Measurements from ENCODE around the gene RAD1.
A peak's percentile ranks its signal among the peaks of the same experiment; 100 is the strongest.
"Not testable (repeated sequence)": the region's sequence is repeated elsewhere in the genome, so short reads cannot be mapped to it uniquely, and the experiment has no call there.

The RAD1 gene, protein sequence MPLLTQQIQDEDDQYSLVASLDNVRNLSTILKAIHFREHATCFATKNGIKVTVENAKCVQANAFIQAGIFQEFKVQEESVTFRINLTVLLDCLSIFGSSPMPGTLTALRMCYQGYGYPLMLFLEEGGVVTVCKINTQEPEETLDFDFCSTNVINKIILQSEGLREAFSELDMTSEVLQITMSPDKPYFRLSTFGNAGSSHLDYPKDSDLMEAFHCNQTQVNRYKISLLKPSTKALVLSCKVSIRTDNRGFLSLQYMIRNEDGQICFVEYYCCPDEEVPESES

DNA sequence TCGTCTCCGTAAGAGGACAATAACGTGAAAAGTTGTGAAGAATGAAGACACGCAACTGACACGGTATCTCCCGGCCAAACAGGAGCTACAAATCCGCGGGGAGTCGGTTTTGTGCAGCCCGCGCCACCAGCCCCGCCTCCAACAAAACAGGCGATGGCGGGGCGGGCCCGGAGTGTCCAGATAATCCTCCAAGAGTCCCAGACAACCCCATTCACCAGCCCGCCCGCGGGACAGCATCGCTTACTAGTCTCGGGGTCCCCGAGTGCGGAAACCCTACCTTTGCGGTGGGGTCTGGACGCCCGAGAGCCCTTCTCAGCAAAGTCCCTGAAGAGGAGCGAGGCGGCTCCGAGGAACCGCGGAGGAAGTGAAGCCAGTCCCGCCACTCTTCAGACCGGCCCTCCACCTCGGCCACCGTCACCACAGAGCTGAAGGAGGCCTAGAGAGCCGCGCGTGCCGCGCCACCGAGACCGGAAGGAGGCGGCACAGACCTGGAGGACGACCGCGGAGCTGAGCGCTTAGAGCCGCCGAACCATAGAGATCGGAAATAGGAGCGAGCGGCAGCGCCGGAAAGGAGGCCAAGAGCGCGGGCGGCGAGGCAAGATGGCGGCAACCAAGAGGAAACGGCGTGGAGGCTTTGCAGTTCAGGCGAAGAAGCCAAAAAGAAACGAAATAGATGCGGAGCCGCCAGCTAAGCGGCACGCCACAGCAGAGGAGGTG, at the start of gene RAD1, which contains the start of gene BRIX1:
Gene RAD1 (minus strand): TSS at position 366 of the 717 bp plus-strand sequence. CDS start 612 bp downstream, outside the sequence.
Gene BRIX1 (plus strand): TSS at position 573 of the 717 bp plus-strand sequence. CDS start 28 bp downstream, at position 601.
- peak; percentile 71 to 88 for DNase-seq (ENCODE audit: extremely low read depth in 1 of 2, low read depth in 1 of 2)

DNA sequence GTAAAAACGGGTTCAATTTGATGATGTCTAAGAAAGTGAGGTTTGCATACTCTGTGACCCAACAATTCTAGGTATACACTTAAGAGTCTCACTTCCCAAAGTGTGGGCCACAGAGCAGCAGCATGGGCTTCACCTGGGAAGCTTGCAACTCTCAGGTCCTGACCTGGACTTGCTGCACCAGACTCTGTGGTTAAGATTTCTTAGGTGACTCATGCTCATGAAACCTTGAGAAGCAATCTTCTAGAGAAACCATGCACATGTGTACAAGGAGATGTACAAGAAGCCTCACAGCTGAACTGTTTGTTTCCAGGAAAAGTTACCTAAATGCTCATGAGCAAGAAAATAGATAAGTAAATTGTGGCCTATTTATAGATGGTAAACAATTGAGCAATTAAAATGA, 44.0 kb upstream of the RAD1 start:
- DNase-seq (ENCODE audit: extremely low read depth in 1 of 2, low read depth in 1 of 2) = no peak

DNA sequence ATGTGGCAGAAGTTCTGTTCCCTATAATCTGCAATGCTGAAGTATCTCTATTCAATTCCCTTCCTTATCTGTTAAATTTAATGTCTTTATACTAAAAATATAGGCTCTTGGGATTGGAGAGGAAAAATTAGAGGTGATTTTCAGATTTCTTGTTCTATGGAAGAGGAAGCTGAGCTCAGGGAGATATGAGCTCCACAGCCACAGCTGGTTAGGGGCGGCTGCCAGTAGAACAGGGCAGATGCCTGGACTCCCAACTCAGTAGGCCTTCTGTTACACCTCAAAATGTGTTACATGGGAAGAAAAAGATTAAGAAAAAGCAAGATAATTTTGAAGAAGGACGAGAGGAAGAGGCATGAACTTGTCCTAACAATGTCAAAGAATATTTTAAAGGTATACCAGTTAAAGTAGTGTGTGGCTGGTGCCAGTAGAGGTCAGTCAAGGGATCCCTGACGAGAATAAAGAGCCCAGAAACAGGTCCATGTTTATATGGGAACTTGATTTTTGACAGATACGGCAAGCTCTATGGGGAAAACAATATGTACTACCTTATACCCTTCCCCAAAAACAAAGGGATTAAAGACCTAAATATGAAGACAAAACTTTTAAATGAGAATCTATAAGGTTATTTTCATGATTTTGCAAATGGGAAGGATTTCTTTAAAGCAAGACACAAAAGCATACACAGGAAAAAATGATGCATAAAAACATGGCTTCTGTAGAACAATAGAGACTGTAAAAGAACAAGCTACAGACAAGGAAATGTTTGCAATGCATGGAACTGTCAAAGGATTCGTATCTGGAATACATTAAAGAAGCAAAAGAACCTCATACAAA, 42.8 kb upstream of the RAD1 start:
- no peak for DNase-seq (ENCODE audit: extremely low read depth in 1 of 2, low read depth in 1 of 2)

DNA sequence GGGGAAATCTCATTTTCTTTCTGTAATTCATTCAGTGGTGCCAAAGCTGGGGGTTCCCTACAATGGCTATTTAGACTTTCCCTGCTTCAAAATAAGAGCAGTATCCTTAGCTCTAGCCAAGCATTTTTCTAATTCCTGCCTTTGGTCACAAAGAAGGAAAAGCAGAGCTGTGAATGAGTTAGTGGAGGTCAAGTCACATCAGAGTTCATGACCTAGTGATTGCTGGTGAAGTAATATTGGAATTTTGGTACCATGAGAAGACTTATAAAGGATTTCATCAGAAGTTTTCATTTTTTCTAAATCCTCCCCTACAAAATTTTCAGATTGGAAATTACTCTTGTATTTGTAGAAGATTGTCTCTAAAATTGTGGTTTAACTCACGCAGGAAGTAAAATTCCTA, 42.0 kb upstream of the RAD1 start:
- no peak for DNase-seq (ENCODE audit: extremely low read depth in 1 of 2, low read depth in 1 of 2)

DNA sequence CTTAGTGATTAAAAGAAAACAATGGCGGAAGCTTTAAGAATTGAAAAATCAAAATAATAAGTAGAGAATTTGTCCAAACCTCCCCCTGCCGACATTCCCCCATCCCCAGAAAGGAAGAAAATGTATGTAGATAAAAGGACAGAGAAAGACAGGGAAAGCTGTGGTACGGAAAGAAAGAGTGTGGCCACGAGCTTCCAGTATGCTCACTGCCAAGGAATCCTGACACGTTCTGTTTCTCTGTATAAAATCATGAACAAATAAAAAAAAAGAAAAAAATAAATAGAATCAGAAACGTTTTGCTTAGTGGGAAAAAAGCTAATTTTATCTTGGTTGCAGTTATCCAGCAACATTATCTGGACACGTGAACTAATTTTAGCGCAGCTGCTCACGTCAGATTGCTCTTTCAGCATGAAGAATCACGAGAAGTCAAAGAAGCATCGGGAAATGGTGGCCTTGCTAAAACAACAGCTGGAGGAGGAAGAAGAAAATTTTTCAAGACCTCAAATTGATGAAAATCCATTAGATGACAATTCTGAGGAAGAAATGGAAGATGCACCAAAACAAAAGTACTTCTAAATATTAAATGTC, 29.2 kb upstream of the RAD1 start:
- no peak for DNase-seq (ENCODE audit: extremely low read depth in 1 of 2, low read depth in 1 of 2)

DNA sequence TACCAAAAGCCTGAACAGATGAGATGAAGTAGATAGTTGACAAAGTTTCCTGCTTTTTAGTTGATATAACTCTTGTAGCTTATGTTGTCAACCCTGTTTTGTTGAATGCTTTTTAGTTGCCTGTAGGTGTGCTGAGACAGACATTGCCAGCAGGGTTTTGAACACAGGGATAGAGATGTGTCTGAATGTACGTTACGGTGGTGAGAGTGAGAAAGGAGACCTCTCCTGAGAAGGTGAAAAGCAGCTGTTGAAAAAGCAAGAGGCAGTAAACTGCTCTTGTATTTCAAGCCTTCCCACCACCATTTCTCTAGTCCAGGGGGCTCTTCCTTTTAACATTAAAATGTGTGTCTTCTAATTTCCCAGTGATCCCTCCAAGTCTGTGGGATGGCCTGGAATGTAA, 28.7 kb upstream of the RAD1 start:
- DNase-seq (ENCODE audit: extremely low read depth in 1 of 2, low read depth in 1 of 2) = no peak

DNA sequence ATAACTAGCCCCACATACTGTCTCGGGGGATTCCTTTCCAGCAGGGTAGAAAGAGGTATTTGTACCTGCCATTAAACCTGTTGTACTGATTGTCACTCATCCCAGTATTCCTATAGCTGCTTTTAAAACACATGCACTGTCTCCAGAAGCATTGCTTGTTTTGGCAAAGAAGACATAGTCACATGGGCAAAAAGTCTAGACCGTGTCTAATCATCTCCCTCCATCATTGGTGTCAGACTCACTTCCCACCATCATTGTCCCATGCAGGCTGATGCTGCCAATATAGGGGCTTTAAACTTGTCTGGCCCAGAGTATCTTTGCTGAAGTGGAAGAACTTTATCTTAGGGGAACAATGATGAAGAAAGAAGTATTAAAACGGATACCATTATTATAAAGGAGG, 26.6 kb upstream of the RAD1 start:
- no peak for DNase-seq (ENCODE audit: extremely low read depth in 1 of 2, low read depth in 1 of 2)

DNA sequence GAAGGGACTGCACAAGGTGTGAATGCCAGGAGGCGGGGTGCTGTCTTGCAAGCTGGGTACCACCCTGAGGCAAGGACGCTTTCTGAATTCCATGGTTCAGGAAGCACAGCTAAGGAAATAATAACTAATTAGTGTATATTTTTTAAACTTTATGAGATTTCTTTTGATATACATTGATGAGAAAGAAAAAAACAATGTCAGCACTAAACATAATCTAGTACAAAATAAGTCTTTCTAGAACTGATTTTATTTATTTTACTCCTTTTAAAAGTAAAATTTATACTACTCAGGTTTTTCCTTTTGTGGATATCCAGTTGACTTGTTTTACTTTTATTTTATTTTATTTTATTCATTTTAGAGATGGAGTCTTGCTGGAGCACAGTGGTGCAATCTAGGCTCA, 17.6 kb upstream of the RAD1 start:
- DNase-seq (ENCODE audit: extremely low read depth in 1 of 2, low read depth in 1 of 2) = no peak

DNA sequence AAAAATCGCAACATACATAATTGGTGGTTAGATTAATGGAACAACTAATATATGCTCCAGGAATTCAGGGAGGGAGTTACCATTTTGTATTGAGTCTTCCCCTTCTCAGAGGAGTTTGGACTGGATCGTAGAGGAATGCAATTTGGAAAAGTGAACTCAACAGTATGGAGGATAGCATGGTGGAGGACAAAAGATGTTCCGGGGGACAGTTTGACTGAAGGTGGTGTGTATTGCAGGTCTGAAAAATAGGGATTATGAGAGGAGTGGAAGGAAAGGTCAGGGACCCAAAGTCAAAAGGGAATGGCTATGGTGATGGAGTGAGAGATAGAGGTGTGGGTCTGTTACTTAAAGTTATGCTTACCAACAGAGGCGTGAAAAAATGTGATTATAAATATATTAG, 15.6 kb upstream of the RAD1 start:
- DNase-seq (ENCODE audit: extremely low read depth in 1 of 2, low read depth in 1 of 2) = no peak

DNA sequence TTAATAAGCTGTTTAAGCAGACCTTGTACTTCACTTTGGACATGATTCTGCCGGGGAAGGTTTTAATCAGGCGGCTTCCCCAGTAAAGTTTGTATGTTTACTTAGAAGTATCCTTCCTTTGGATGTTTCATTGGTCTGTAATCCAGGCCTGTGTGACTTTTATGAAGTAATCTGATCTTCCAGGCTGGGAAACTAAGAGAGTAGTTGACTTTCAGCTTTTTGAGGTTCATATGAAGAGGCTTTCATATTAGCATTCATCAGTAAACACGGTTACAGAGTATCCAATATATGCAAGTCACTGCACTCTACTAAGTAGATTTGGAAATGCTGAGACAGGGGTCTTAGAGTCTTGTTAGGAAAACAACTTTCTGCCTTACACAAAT, 15.1 kb upstream of the RAD1 start:
- DNase-seq (ENCODE audit: extremely low read depth in 1 of 2, low read depth in 1 of 2) = no peak

DNA sequence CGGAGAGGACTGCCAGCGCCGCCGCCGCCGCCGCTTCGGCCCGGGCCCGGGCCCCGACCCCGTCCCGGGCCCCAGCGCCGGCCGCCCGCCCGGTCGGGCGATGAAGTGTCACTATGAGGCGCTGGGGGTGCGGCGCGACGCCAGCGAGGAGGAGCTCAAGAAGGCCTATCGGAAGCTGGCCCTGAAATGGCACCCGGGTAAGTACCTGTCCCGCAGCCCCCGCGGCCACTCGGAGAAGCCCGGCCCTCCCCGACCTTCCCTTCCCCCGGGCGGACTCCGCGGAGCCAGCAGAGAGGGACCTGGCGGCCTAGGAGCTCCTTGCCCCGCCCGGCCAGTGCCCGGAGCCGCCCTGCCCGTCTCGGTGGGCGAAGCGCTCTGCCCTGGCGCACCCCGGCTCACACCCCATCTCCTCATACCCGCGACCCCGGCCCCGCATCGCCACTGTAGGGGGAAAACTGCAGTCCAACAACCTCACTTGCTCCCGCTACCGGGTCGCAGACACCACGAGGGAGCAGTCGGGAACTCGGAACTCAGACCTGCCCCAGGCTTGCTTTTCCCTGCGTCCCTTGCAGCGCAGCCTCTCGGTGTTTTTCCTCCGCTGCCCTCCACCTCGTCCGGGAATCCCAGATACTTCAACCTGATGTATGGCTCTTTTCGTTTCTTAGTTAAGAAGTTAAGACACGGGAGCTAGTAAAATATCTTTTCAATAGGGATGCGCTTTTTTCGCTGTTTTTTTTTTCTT, 14.6 kb upstream of the RAD1 start:
- DNase-seq (ENCODE audit: extremely low read depth in 1 of 2, low read depth in 1 of 2) = peak in 1 of 2 donors; percentile 64

DNA sequence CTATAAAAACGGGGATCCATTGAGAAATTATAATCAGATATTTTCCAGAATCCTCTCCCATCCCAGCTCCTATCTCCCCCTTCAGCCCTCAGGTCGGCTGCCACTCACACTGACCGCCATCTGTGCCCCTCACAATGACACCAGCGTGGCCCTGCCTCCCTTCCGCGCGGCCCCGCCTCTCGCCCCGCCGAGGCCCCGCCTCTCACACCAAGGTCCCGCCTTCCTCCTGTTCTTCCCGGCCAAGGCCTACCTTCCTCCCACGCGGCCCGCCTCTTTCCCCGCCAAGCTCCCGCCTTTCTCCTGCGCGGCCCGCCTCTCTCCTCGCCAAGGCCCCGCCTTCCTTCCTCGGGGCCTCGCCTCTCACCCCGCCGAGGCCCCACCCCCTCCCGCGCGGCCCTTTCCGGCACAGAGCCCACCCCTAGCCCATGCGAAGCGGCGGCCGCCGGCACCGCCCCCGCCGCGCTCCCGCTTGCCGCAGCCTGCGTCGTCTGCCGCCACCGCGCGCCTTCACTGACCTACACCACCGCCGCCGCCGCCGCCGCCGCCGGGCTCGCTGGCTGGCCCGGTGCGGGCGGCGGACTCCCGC, 13.9 kb upstream of the RAD1 start, which contains the start of gene DNAJC21:
Gene DNAJC21 (plus strand): TSS at position 426 of the 586 bp plus-strand sequence. CDS start 261 bp downstream, outside the sequence.
- peak; percentile 91 to 93 for DNase-seq (ENCODE audit: extremely low read depth in 1 of 2, low read depth in 1 of 2)

DNA sequence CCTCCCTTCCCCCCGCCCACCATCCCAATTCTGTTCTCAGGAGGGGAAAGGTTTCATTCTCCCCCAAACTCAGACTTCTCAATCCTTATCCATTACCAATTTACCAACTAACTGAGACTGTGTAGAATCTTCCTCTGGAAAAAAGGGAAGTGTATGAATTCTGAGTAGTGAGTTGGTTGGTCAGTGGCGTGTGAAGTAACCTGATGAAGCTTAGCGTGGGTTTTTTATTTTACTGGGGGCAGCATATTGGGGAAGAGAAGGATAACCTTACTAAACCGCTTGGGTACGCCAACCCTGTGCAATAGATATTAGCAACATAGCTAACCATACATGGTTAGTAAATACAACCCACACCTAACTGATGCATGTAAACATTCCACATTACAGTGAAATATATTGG, 13.0 kb upstream of the RAD1 start:
- DNase-seq (ENCODE audit: extremely low read depth in 1 of 2, low read depth in 1 of 2) = no peak

DNA sequence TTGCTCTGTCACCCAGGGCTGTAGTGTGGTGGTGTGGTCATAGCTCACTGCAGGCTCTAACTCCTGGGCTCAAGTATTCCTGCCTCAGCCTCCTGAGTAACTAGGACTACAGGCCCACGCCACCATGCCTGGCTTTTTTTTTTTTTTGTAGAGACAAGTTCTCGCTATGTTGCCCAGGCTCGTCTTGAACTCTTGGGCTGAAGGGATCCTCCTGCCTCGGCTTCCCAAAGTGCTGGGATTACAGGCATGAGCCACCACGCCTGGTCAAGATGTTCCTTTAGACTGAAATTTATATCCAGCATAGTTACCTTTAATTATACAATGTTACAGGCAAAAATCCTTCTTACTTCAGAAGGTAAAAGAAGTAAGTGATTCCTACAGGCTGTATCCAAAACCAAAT, 12.5 kb upstream of the RAD1 start:
- DNase-seq (ENCODE audit: extremely low read depth in 1 of 2, low read depth in 1 of 2) = no peak

DNA sequence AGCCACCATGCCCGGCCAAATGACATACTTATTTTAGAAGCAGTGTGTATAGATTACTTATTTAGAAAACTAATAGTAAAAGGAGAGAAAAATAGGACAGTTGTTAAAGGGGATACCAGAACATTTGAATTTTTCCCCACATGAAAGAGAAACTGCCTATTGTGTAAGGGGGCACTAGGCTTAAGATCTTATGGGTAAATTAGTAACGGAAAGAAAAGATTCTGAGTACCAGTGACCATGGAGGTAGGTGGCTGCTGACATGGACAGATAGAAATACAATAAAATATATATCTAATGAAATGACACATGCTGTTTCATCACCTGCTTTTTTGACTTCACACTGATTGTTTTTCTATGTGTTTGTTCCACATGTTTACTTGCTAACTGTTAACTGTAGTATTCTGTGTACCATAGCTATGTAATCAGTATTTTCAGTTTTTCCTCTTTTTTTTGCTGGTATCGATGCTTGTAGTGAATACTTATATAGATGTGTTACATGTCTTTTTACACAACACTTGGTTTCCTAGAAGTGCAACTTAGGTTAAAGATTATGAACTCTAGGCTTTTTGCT, 11.1 kb upstream of the RAD1 start:
- no peak for DNase-seq (ENCODE audit: extremely low read depth in 1 of 2, low read depth in 1 of 2)

DNA sequence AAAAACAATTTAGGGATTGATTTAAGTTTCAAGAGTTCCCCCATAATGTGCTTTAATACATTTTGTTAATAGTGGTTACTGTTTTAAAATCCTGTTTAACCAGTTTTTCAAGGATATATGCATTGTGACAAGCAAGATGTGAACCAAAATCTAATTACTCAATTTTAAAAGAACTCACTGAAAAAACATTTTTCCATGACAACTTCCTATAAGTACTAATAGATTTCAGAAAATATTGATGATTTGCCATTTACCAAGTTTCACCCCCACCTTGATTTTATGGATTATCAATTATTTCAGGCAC, 9.1 kb upstream of the RAD1 start:
- DNase-seq (ENCODE audit: extremely low read depth in 1 of 2, low read depth in 1 of 2) = no peak

DNA sequence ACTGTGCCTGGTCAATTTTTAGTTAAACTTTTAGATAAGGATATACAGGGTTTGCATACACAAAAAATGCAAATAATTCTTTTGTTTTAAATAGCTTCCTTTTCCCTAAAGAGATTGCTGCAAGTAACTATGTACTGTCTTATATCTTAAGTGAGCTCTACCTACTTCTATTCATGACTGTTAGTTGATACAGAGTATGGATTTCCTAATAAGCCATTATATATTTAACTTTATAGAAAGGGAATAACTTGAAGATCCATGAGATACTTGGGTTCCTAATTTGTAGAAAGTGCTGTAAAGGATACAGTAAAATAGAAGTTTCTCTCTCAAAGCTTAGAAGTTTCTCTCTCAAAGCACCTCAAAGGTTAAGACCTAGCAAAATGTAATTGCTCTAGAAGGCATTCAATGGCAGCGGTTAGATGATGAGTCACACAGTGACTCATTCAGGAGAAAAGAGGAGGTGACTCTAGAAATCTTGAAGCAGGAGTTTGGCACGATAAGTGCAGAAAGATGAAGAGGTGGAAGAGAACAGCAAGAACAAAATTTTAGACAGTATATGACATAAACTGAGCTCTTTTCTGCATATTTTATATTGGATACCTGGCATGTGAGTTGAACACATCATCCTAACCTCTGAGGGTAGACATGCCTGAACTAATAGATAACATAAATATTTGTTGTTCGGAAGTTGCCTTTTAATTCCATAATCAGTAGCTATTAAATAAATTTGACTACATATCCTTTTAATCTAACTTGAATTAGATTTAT, 8.6 kb upstream of the RAD1 start:
- DNase-seq (ENCODE audit: extremely low read depth in 1 of 2, low read depth in 1 of 2) = no peak

DNA sequence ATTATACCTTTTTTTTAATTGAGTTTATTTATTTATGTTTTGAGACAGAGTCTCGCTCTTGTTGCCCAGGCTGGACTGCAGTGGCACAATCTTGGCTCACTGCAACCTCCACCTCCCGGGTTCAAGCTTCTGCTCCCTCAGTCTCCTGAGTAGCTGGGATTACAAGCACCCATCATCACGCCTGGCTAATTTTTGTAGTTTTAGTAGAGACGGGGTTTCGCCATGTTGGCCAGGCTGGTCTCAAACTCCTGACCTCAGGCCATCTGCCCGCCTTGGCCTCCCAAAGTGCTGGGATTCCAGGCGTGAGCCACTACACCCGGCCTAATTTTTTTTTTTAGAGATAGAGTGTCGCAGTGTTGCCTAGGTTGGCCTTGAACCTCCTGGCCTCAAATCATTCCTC, 8.0 kb upstream of the RAD1 start:
- not testable (repeated sequence) for DNase-seq (ENCODE audit: extremely low read depth in 1 of 2, low read depth in 1 of 2)

DNA sequence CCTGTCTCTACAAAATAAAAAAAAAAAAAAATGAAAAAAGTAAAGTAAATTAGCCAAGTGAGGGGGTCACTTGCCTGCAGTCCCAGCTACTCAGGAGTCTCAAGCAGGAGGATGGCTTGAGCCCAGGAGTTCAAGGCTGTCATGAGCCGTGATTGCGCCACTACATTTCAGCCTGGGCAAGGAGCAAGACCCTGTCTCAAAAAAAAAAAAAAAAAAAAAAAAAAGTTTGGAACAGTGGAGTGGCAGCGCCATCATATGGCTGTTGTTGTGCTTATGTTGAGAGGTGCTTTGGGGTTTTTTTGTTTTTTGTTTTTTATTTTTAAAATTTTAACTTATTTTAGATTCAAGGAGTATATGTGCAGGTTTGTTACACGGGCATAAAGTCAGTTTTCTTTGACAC, 3.8 kb upstream of the RAD1 start:
- DNase-seq (ENCODE audit: extremely low read depth in 1 of 2, low read depth in 1 of 2) = no peak

Data from activated CD8-positive, alpha-beta memory T cell treated with anti-CD3 and anti-CD28 coated beads for 1 hour (primary cell).